Activated CD4-positive, alpha-beta T cell treated with anti-CD3 and anti-CD28 coated beads, Interleukin-2, amount 50 U/mL, for 48 hours (primary cell): ENCODE measurements around the gene CLK2.
"Not testable (repeated sequence)": the region's sequence is repeated elsewhere in the genome, so short reads cannot be mapped to it uniquely, and the experiment has no call there.

Experiments used
- DNase-seq, 2 experiments: peaks; one replicate each; pipeline ENCODE4 v3.0.0-alpha.2; 2020

The CLK2 gene

DNA sequence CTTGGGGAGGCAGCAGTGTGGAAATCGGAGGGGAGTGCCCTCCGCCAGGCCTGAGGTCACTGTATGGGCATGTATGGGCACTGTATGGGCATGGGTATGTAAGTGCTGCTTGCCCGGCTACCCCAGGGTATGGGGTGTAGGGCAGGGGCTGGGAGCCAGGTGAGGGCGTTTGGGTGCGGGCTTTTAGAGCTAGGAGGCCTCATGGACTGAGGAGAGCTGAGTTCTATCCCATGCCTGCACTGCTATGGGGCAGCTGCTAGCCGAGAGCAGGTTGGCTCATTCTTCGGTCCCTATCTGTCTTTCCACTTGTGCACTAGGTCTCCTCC lies 22.6 kb upstream of the CLK2 start:
- DNase-seq: no peak

DNA sequence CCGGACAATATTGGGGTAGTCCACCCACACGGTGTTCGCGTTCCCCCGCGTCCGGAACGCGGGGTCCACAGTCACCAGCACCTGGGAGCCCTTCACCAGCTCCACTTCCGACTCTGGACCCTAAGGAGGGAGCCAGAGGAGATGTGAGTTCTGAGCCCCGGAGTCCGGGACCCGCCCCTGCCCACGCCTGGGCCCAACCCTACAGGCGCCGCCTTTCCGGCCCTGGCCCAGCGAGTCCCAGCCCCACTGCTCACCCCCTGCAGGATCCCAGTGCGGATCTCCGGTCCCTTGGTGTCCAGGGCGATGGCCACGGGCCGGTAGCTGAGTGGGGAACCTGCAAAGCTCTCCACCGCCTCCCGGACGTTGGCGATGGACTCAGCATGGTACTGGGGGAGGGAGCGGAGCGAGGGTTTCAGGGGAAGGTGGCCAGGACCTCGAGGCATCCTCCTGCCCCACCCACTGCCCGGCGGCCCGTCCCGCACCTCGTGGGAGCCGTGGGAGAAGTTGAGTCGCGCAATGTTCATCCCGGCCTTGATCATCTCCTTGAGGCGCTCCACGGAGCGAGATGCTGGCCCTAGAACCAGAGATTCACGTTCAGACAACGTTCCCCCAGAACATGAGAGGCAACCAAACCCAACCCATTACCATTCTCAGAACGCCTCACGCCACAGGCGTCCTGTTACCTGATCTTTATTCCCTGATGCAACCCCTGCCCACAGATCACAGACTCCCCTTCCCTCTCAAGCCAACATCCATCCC lies 22.1 kb upstream of the CLK2 start:
- DNase-seq: no peak

DNA sequence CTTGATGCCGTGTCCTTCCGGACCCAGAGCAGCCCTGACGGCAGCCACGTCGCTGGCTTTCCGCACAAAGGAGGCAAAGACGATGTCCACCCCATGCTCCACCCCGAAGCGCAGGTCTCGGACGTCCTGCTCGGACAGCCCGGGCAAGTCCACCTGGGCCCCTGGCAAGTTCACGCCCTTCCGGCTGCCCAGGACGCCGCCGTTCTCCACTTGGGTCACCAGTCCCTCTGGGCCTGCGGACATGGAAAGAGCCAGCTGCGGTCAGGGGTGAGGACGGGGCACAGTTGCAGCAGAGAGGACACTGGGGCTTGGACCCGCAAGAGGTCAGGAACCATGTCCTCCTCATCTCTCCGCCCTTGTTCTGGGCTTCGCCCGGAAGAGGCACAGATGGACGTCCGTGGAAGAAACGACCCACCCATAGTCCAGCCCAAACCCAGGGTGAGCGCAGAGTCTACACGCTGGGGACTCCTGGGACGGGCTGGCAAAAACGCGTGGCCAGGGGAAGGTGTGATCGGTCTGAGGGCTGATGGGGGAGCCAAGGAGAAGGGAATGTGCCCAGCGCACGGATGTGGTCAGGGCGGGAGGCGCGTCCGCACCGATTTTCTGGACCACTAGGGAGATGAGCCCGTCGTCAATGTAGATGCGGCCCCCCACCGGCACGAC lies 21.3 kb upstream of the CLK2 start:
- no peak for DNase-seq

DNA sequence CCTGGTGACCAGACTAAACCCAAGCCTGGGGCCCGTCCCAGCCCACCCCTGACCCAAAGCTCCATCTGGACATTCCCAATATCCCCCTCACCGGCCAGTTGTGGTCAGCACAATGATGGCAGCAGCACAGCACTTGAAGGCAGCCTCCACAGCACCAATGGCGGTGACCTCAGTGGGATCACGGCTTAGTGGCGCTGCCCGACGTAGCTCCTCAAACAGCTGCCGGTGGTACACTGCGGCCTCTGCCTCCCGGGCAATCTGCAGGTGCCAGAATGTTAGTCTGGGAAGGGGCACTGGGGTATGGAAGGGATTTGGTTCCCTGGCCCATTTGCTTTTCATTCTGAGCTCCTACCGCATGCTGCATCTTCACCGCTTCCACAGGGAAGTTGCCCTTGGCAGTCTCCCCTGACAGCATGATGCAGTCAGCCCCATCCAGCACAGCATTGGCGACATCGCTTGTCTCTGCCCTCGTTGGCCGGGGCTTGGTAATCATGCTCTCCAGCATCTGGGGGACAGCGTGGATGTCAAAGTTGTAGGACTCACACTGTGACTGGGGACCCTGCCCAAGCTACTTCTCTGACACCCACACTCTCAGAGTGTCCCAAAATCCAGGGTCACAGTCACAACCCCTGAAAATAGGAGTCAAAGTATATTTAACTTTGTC lies 19.9 kb upstream of the CLK2 start:
- DNase-seq: no peak

DNA sequence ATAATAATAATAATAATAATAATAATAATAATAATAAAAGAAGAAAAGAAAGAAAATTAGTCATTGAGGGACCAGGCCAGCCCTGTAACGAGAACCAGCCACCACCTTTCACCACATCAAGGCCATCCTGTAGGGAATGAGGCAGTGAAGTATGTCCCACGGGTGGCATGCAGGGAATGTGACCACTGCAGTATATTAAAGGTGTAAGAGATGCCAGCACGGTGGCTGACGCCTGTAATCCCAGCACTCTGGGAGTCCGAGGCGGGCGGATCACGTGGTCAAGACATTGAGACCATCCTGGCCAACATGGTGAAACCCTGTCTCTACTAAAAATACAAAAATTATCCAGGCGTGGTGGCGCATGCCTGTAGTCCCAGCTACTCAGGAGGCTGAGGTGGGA lies 17.7 kb upstream of the CLK2 start:
- DNase-seq: not testable (repeated sequence)

DNA sequence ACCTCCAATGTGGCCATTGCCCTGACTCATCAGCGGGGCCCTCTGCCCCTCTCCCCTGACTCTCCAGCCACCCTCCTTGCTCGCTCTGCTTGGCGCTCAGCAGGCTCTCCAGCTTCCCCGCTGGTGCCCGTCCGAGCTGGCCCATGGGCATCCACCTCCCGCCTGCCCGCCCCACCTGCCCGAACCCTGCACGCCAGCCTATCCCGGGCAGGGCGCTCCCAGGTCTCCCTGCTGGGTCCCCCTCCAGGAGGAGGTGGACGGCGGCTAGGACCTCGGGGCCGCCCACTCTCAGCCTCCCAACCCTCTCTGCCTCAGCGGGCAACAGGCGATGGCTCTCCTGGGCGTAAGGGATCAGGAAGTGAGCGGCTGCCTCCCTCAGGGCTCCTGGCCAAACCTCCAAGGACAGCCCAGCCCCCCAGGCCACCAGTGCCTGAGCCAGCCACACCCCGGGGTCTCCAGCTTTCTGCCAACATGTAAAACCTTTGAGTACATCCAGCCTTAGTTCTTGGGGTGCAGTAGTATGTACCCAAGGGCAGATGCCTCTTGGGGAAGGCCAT lies 14.8 kb upstream of the CLK2 start:
- DNase-seq: no peak

DNA sequence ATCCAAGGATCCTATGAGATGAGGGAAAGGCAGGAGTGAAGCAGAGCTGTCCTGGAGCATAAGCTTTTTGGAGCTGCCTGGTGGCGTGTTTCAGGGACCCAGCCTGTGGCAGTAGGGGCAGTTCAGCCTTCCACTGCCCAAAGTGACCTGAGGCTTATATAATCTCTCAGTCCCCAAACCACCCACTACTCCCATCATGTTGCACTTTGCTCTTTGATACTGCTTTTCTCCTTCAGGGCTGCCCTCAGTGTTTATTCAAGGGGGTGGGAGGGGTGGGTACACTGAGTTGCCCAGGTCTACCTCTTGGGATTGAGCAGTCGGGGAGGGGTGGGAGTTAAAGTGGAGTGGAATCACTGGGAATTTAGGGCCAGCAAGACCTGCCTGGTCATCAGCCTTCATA lies 13.2 kb upstream of the CLK2 start:
- DNase-seq: no peak

DNA sequence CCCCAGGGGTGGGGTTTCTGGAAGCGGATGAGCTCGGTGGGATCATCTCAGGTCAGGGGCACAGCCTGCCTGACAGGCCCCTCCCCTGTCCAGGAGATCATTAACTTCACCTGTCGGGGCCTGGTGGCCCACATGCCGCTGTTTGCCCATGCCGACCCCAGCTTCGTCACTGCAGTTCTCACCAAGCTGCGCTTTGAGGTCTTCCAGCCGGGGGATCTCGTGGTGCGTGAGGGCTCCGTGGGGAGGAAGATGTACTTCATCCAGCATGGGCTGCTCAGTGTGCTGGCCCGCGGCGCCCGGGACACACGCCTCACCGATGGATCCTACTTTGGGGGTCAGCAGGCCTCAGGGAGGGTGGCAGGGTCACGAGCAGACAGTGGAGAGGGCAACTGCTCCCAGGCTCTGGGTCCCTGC lies 12.3 kb upstream of the CLK2 start:
- DNase-seq: no peak

DNA sequence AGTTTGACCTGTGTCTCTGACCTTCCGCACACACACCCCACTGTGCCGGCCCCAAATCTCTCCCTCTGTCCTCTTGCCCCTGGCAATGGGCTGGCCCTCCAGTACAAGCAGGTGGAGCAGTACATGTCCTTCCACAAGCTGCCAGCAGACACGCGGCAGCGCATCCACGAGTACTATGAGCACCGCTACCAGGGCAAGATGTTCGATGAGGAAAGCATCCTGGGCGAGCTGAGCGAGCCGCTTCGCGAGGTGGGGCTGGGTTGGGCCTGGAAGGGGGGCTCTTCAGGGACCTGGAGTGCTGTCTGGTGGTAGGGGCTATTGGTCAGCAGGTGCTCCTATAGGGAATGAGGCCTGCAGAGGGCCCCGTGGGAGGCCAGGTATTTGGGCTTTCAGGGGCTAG lies 11.8 kb upstream of the CLK2 start:
- DNase-seq: no peak

DNA sequence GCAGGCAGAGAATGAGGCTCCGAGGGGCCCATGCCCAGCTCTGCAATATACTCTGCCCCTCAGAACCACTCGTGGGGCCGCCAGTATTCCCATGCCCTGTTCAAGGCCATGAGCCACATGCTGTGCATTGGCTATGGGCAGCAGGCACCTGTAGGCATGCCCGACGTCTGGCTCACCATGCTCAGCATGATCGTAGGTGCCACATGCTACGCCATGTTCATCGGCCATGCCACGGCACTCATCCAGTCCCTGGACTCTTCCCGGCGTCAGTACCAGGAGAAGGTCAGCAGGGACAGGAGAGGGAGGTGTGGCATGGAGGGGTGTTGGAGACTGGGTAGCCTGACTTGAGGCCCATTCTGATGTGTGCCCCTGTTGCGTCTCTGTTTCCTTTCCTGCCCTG lies 11.2 kb upstream of the CLK2 start:
- DNase-seq: no peak

DNA sequence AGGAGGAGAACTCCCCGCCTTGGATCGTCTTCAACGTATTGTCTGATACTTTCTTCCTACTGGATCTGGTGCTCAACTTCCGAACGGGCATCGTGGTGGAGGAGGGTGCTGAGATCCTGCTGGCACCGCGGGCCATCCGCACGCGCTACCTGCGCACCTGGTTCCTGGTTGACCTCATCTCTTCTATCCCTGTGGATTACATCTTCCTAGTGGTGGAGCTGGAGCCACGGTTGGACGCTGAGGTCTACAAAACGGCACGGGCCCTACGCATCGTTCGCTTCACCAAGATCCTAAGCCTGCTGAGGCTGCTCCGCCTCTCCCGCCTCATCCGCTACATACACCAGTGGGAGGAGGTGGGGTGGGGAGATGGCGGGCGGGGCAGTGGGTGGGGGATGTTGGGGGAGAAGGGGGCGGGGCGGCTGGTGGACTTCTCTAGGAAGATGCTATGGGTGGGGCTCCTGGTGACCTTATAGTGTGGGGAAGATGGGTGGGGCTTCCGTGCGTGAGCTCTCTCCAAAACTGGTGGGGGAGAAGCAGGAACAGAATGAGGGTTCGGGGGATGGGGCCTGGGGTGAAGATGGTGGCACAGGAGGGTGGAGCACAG lies 9.3 kb upstream of the CLK2 start:
- DNase-seq: no peak

DNA sequence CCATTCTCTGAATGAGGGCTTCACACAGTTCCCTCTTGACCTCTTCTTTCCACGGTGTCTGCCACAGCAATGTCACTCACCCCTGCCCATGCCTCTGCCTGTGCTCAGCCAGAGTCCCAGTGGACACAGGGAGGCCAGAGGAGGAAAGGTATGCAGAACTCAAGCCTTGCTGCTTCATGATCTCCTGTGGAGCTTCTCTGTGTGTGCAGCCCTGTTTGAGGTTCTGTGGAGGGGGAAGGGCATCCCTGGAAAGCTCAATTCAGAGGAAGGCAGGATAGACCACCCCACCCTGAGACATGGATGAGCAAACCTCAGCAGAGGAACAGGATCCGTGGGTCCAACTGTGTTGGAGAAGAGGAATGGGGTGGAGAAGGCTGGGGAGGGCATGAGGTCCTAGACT lies 6.0 kb upstream of the CLK2 start:
- DNase-seq: no peak

DNA sequence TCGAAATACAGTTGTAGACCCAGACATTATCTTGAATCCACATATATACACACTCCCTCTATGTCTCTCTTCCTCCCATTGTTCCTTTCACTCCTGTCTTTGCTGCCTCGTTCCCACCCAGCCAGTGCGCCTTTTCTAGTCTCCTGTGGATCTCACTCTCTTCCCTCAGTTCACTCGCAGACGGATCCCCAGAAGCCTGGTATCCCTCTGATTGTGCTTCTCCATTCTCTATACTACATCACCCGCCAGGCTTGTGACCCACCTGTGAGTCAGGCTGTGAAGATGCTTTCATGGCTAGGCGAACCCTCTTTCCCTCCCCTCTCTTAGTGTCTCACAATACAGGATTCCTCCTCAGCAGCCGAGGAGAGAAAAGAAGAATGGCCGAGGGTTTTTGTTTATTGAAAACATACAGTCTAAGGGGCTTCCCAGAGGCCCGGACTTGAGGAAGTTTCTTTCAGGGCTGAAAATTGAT lies 5.4 kb upstream of the CLK2 start:
- DNase-seq: no peak

DNA sequence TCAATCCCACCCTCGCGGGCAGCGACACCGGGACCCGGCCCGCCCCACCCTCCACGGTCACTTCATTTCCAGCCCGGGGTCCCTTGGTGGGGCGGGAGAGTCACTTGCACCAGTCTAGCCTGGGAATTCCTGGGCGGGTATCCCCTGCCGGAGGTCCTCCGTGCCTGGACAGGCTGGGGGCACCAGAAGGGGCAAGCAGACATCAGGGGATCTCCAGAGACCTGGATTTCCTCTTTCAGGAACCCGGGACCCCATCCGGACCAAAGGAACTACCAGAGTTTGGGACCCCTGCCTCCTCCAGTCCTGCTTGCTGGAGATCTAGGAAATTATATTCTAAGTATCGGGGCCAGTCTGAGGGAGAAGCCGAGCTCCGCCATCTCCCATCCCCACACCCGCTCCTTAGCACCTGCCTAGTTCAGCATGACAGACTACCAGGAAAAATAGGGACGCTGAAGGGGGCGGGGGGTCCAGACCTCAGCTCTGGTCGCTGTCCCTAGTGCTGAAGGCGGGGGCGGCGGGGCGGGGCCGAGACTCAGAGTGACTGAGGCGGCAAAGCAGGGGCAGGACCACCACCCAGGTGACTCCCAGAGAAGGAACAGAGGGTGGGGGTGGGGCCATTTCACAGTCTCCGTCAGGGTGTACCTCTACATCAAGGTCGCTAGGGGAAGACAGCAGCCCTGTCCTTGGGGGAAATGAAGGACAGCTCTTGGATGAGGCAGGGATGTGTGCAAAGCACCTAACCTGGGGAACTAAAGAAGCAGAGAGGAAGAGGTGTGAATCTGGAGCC lies 4.8 kb upstream of the CLK2 start:
- peak; percentile 82 to 83 for DNase-seq

DNA sequence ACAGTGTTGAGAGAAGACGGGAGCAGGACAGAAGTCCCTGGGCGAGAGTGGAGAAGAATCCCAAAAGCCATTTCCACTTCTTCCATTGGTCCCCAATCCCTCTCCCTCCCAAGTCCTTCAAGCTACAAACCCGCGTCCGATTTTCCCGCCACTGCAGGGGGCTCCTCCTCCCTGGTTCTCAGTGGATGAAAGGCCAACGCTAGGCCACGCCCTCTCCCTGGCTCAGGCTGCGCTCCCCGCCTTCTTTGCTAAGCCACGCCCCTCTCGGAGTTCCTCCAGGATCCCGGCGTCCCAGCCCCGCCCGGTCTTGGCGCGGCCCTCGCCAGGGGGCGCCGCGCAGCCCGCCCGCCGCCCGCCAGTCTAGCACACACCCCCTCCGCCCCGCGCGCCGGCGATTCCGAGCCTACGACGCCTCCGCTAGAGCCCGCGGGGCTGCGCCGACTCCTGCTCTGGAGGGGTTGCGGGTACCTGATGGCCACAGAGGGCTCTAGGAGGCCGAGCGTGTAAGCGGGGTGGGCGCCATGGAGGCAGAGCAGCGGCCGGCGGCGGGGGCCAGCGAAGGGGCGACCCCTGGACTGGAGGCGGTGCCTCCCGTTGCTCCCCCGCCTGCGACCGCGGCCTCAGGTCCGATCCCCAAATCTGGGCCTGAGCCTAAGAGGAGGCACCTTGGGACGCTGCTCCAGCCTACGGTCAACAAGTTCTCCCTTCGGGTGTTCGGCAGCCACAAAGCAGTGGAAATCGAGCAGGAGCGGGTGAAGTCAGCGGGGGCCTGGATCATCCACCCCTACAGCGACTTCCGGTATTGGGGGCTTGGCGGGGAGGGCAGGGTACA lies 4.0 kb upstream of the CLK2 start, which contains the start of gene HCN3:
Gene HCN3 (plus strand): TSS at position 394 of the 832 bp plus-strand sequence. CDS start 128 bp downstream, at position 522.
- DNase-seq: peak; percentile 99

DNA sequence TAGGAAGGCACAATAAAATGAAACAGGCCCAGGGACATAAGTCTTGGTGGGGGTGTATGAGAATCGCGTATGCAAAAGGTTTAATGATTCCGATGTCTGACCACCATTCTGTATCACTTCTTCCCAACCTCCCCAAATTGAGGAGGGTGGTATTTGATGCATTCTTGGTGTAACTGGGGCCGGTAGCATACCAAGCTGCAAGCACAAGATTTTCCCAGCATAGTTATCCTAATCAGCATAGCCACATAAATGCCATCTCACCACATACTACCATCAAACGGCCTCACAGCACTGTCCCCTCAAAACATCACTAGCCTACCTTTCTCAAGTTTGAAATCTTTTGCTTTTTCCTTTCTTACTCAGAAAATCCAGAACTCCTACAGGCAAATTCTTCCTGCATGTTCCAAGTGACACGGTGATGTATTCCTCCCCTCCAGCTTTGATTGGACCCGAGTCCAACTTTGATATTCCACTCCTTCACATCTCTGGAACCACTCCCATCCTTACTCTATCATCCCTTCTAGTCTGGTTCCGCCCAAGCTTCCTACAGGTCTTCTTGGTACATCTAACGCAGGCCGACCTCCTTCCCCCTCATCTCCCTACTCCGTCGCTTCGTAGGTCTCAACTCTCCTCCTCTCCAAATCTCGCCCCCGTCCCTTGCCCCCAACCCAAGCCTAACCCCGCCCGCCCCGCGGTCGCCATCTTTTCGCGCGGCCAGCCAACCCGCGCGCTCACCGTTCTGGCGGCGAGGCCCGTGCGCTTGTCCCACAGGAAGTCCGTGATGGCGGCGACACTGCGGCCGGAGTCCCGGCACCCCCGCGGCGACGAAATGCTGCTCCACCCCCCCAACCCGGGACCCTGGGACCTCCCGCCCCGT lies 600 bp downstream of the CLK2 start:
- DNase-seq: no peak

DNA sequence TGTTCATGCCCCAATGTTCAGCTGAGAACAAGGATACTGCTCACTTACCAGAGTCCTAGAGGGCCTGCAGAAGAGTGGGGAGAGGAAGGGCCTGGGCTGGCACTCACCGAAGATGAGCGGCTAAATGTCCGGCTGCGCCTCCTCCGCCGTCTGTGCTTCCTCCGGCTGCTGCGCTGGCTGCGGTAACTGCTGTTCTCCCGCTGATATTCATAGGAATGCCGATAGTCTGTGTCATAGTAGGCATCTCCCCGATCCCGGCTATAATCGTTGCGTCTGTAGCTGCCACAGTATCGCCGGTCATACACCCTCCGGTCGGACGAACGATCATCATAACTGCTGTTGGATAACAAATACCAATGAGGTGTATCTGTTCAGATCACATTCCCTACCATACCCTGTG lies 3.9 kb downstream of the CLK2 start:
- no peak for DNase-seq

DNA sequence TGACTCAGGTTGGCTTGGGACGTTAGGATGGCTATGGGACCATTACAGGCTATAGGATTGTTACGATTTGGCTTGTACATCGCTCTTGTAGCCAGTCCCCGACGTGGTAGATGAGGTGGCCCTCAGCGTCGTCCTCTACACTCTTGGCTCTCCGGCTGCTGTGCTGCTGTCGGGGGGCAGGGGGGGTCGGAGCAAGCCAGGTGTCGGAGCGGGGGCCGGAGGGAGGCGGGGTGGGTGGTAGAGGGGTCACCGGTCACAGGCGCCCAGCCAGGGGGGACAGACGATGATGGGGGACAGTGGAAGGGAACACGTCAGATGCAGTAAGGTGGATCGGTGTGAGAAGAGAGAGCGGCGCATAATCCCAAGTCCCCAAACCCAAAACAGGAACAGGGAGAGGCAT lies 4.7 kb downstream of the CLK2 start:
- DNase-seq: no peak

DNA sequence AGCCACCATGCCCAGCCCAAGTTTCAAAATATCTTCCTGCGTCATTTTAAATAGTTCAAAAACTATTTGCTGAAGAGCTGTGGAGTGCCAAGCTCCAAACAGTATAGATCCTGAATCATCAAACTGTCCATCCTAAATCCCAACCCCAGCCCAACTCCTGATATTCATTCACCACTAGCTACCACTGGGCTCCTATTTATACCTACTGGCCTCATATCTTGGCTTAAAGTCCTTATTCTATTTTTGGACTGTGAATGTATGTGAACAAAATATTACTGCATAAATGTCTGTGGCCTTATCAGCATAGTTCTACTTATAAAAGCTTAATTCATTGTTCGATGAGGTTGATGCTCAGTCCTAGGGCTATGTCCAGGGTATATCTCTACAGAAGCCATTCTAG lies 5.9 kb downstream of the CLK2 start:
- no peak for DNase-seq

DNA sequence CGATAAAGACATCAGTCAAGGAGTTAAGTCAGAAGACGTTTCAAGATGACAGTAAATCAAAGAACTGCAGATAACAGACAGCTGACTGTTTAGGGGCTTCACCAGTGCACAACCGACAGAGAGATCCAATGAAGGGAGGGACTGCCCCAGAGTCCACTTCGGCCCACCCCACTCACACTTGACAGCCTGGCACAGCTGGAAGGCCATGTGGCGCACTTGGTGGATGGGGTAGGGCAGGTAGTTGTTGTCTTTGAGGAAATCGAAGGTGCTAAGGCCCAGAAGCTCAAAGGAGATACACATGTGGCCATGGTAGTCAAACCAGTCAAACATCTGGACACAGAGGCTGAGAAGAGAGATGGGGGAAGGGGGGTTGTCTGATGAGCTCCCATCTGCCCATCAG lies 6.8 kb downstream of the CLK2 start:
- DNase-seq: no peak

DNA sequence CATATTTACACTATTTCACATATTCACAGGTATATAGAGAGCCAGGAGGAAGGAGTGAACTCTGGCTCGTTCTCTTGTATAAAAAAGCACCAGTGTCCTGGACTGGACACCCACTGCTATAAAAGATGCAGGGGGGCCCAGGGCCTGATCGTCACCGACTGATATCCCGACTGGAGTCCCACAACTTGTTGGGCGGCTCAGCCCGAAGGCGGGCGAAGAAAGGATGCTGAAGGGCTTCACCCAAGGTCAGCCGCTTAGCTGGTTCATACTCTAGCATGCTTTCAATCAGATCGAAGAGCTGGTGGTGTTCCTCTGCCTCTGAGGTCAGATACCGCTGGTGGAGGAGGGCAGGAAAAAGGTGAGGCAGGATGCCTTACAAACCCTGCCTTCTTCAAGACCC lies 10.2 kb downstream of the CLK2 start:
- no peak for DNase-seq
